NCI-H1105 (cell line): ENCODE data around the gene SVBP.
A peak's percentile ranks its signal among the peaks of the same experiment; 100 is the strongest.
"Not testable (repeated sequence)": the region's sequence is repeated elsewhere in the genome, so short reads cannot be mapped to it uniquely, and the experiment has no call there.

Experiments
- DNase-seq: peaks from one replicate; lab custom pipeline; 2025; lab: John Stamatoyannopoulos, UW

SVBP gene

GRCh38 chr1:42841440-42842147 lies 24.4 kb upstream of the SVBP start:
- DNase-seq: no peak

- DNase-seq: no peak
Measured at GRCh38 chr1:42841010-42841409, 23.8 kb upstream of the SVBP start.

GRCh38 chr1:42838482-42839190 lies 21.4 kb upstream of the SVBP start:
- no peak for DNase-seq

- no peak for DNase-seq
Measured at GRCh38 chr1:42837709-42838108, 20.5 kb upstream of the SVBP start.

- no peak for DNase-seq
Measured at GRCh38 chr1:42835422-42835821, 18.2 kb upstream of the SVBP start.

GRCh38 chr1:42834803-42835202 lies 17.6 kb upstream of the SVBP start:
- no peak for DNase-seq

GRCh38 chr1:42833981-42834380 lies 16.8 kb upstream of the SVBP start:
- no peak for DNase-seq

- no peak for DNase-seq
Measured at GRCh38 chr1:42832641-42833240, 15.5 kb upstream of the SVBP start.

GRCh38 chr1:42831273-42831672 lies 14.1 kb upstream of the SVBP start:
- no peak for DNase-seq

GRCh38 chr1:42830631-42831030 lies 13.4 kb upstream of the SVBP start:
- no peak for DNase-seq

- no peak for DNase-seq
Measured at GRCh38 chr1:42825036-42825851, 8.0 kb upstream of the SVBP start.

GRCh38 chr1:42824481-42825035 lies 7.4 kb upstream of the SVBP start:
- DNase-seq: no peak

GRCh38 chr1:42822800-42823392 lies 5.7 kb upstream of the SVBP start:
- DNase-seq: no peak

GRCh38 chr1:42821690-42822089 lies 4.5 kb upstream of the SVBP start:
- no peak for DNase-seq

GRCh38 chr1:42820813-42821212 lies 3.6 kb upstream of the SVBP start:
- DNase-seq: no peak

- DNase-seq: no peak
Measured at GRCh38 chr1:42817976-42818375, 779 bp upstream of the SVBP start.

- no peak for DNase-seq
Measured at GRCh38 chr1:42817440-42817767, 207 bp upstream of the SVBP start.

- peak; percentile 38 for DNase-seq
Measured at GRCh38 chr1:42815941-42816584, 1.1 kb downstream of the SVBP start.

- not testable (repeated sequence) for DNase-seq
Measured at GRCh38 chr1:42814815-42815214, 2.4 kb downstream of the SVBP start.

GRCh38 chr1:42807056-42807668 lies 10.0 kb downstream of the SVBP start:
- DNase-seq: no peak

GRCh38 chr1:42806593-42806992 lies 10.6 kb downstream of the SVBP start:
- DNase-seq: no peak
